HEK293T (cell line): Measurements from ENCODE around the gene IRF7.

ENCODE experiments used
- ARNT ChIP-seq: fragments of 450-650 bp; IDR thresholded peaks from 2 replicates; pipeline ENCODE4 v1.6.1; 2017; ENCODE audit warnings: mild to moderate bottlenecking
- BHLHE40 ChIP-seq: fragments of 450-650 bp; IDR thresholded peaks from 2 replicates; pipeline ENCODE4 v1.6.1; 2016; ENCODE audit warnings: mild to moderate bottlenecking, moderate library complexity, borderline replicate concordance
- ELF4 ChIP-seq: fragments of 450-650 bp; IDR thresholded peaks from 2 replicates; pipeline ENCODE4 v1.6.1; 2017; ENCODE audit warnings: antibody characterized with exemption
- FOXA1 ChIP-seq: fragments of 450-650 bp; IDR thresholded peaks from 2 replicates; pipeline ENCODE4 v1.6.1; 2016; ENCODE audit warnings: mild to moderate bottlenecking
- FOXM1 ChIP-seq: fragments of 450-650 bp; IDR thresholded peaks from 2 replicates; pipeline ENCODE4 v1.6.1; 2017; ENCODE audit warnings: mild to moderate bottlenecking, borderline replicate concordance
- SP1 ChIP-seq: fragments of 450-650 bp; IDR thresholded peaks from 2 replicates; pipeline ENCODE4 v1.6.1; 2017
- TARDBP ChIP-seq: fragments of 450-650 bp; IDR thresholded peaks from 2 replicates; pipeline ENCODE4 v1.6.1; 2016
- ZNF384 ChIP-seq: fragments of 450-650 bp; IDR thresholded peaks from 2 replicates; pipeline ENCODE4 v1.6.1; 2016

DNA sequence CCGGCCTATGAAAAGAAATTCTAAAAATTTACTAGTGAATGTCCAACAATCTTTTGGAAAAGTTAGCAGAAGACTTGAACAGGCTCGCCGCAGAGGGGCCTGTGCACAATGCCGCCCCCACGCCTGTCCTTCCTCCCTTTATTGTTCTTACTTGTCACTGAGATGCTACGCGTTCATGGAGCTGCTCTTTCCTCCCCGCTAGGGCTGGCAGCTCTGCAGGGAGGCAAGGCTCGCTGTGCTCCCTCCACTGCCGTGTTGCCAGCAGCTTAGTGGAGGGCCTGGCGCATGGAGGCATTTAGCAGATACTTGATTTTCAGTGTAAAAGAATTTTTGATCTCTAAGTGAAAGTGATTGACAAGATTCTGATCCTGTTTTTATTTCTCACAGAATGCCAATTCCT lies 24.8 kb downstream of the IRF7 start:
- TF ChIP-seq SP1 (no peak), FOXM1 (no peak), ELF4 (no peak), ARNT (no peak), ZNF384 (no peak), TARDBP (no peak), BHLHE40 (no peak), FOXA1 (no peak)
